Measurements from ENCODE around the gene MADCAM1.

The MADCAM1 gene

DNA sequence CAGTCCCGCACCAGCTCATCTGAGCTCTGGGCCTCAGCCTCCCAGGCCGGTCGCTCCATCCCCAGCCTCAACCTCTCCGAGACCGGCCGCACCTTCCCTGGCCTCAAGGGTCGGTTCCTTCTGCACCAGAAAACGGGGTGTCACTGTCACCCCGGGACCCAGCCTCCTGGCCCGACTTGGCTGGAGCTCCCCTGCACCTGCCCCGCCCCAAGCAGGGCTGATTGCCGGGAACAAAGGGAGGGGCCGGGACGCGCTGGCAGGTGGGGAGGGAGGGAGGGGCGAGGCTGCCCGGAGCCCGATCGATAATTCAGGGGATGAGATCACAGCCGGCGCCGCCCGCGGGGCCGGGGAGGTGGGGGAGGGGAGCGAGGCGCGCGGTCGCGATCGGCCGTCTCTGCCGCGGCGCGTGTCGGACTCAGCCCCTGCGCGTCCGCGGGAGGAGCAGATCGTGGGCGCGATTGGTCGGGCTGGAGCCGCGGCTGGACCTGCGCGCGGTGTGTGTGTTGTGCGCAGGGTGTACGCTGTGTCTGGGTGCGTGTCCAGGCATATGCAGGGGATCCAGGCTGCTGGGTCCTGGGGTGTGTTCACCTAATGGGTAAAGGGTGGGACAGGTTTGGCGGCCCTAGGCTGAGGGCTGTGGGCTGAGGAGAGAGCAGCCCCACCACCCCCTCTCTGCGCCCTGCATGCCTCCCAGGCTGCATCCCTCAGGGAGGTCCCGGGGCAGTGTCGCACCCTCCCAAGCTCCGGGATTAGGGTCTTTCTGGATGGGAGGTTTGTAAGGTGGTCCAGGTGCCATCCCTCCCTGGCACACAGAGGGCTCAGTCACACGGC is 34.4 kb upstream of the MADCAM1 start:
- TF ChIP-seq CTCF (IDR thresholded peaks at IDR 0.05), result no peak

- no peak for TF ChIP-seq CTCF (IDR thresholded peaks at IDR 0.05)
Observed at GRCh38 chr19:463483-464207, 32.6 kb upstream of the MADCAM1 start.

DNA sequence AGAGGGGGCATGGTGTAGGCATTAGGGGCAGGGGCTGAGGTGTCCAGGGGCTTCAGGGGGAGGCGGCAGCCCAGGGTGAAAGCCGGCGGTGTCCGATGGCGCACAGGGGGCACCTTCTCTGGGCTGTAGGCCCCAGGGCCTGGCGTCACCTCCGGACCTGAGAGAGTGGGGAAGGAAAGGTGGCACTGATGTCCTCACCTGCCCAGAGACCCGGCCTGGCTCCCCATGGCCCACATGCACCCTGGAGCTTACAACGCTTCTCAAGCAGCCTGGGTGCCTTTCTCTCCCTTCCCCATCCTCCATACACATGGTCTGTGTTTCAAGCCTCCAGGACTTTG is 32.1 kb upstream of the MADCAM1 start:
- no peak for TF ChIP-seq CTCF (IDR thresholded peaks at IDR 0.05)

- no peak for TF ChIP-seq CTCF (IDR thresholded peaks at IDR 0.05)
Observed at GRCh38 chr19:465056-465816, 31.1 kb upstream of the MADCAM1 start.

- TF ChIP-seq CTCF (IDR thresholded peaks at IDR 0.05), result no peak
Observed at GRCh38 chr19:467554-467953, 28.7 kb upstream of the MADCAM1 start.

- TF ChIP-seq CTCF (IDR thresholded peaks at IDR 0.05), result no peak
Observed at GRCh38 chr19:468587-469256, 27.6 kb upstream of the MADCAM1 start.

- TF ChIP-seq CTCF (IDR thresholded peaks at IDR 0.05), result no peak
Observed at GRCh38 chr19:469833-470232, 26.5 kb upstream of the MADCAM1 start.
